Testis (tissue), 3 donors: ENCODE measurements around the gene FAM98C. TPM values are rescaled to one million over a fixed set of nuclear protein-coding genes. Genes with fewer than 3 reads are reported as not detected.
"Not testable (repeated sequence)": the region's sequence is repeated elsewhere in the genome, so short reads cannot be mapped to it uniquely, and the experiment has no call there.

Experiments used
- DNase-seq: peaks from one replicate; pipeline ENCODE4 v3.0.0-alpha.2; 2019
- H3K27ac ChIP-seq, 2 donors: fragments of 200-600 bp; sonication (generic); one replicate each; pipeline ENCODE4 v1.5.1; 2019
- H3K27me3 ChIP-seq: fragments of 200-600 bp; sonication (generic); one replicate; pipeline ENCODE4 v1.5.1; 2019
- H3K36me3 ChIP-seq: fragments of 200-600 bp; sonication (generic); one replicate; pipeline ENCODE4 v1.5.1; 2017; ENCODE audit warnings: low read depth; ENCODE audit errors: missing control alignments
- H3K4me1 ChIP-seq: fragments of 200-600 bp; sonication (generic); one replicate; pipeline ENCODE4 v1.5.1; 2019
- H3K4me3 ChIP-seq, 2 donors: fragments of 200-600 bp; sonication (generic); one replicate each; pipeline ENCODE4 v1.5.1; 2017 to 2019
- H3K9me3 ChIP-seq: fragments of 200-600 bp; sonication (generic); one replicate; pipeline ENCODE4 v1.5.1; 2017
- CTCF ChIP-seq, 3 experiments: fragments of 450-650 bp in 2 of 3; fragments of 200-600 bp in 1 of 3; sonication (generic) in 1 of 3; IDR thresholded peaks; one replicate each; pipeline ENCODE4 v1.5.1; 2016 to 2019; ENCODE audit warnings: antibody characterized with exemption in 3 of 3, mild to moderate bottlenecking in 2 of 3, moderate library complexity in 1 of 3
- POLR2A ChIP-seq: fragments of 450-650 bp; IDR thresholded peaks from one replicate; pipeline ENCODE4 v1.6.1; 2017; ENCODE audit warnings: antibody characterized with exemption, mild to moderate bottlenecking, moderate library complexity
- WGBS, 2 donors: methylation state at CpG; one replicate each; pipeline ENCODE4 v1.1.5; 2018; 5-methylcytosine and 5-hydroxymethylcytosine counted together
- intact Hi-C: fragments of 100-400 bp; cut with DNase I; formaldehyde crosslinking; loops from one replicate; pipeline ENCODE4 v1.15.1; 2023; ENCODE audit warnings: low total_unique reads
- polyA plus RNA-seq: library from polyadenylated mRNA; stranded (reverse); fragments of 350-450 nt; fragmentation: Illumina TruSeq; extraction: RNeasy Lipid Tissue Mini Kit (QIAGEN cat#74804); gene quantifications from one replicate; pipeline ENCODE4 v1.2.3, GENCODE V29; 2014; ENCODE audit warnings: low read depth, low replicate concordance; ENCODE audit not compliant: insufficient read depth
- total RNA-seq, 2 donors: library from RNA; depleted of rRNA; stranded (reverse); fragments of >200 nt; gene quantifications; one replicate each; pipeline ENCODE4 v1.2.3, GENCODE V29; 2016

Gene FAM98C
- total and polyA plus RNA-seq, 3 donors from 2014 or later = 13.0 to 17.7 (median 14.1) TPM

DNA sequence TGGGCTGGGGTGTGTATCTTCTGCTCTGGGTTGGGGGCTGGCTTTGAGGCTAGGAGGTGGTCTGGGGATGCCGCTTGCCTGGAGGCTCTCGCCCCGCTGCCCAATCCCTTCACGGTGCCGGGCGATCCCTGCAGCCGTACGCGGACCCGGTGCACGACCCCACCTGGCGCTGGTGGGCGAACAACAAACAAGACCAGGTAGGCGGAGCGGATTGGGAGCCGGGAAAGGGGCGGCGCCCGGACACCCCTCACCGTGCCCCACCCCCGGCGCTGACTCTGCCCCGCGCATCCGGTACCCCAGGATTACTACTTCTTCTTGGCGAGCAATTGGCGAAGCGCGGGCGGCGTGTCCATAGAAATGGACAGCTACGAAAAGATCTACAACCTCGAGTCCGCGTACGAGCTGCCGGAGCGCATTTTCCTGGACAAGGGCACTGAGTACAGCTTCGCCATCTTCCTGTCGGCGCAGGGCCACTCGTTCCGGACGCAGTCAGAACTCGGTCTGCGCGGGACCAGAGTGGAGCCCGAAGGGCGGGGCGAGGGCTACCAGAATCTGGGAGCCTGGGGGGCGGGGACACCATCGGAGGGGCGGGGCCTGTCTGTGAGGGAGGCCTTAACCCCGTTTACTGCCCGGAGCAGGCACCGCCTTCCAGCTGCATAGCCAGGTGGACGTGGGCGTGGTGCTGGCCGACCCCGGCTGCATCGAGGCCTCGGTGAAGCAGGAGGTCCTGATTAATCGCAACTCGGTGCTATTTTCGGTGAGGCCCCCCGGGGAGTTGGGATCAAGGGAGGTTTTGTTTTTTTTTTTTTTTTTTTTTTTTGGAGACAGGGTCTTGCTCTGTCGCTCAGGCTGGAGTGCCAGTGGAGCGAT is 40.6 kb upstream of the FAM98C start:
- no peaks in the 10 kb centered on the region for H3K9me3 ChIP-seq
- H3K36me3 ChIP-seq = no peaks in the 10 kb centered on the region
- no peaks in the 10 kb centered on the region for H3K27me3 ChIP-seq
- intact Hi-C loops = no loop called here
- H3K27ac ChIP-seq = no peak overlapping the region
- 2 to 3% methylated on average over 32 to 67 of the region's 68 CpGs for WGBS, 2 donors
- no peak for TF ChIP-seq CTCF (IDR thresholded peaks at IDR 0.05)
- TF ChIP-seq POLR2A = no peak
- H3K4me1 ChIP-seq = peaks cover 5% of the 10 kb centered on the region
- H3K4me3 ChIP-seq = peak overlapping the region; percentile 50 to 60
- peak; percentile 79 for DNase-seq

GRCh38 chr19:38362946-38363688 is 39.8 kb upstream of the FAM98C start:
- intact Hi-C loops, H3K9me3 ChIP-seq, H3K27ac ChIP-seq, H3K36me3 ChIP-seq, H3K27me3 ChIP-seq, H3K4me1 ChIP-seq, DNase-seq: not testable (repeated sequence)
- peak overlapping the region in 1 of 2 donors; percentile 60 for H3K4me3 ChIP-seq
- 63 to 65% methylated on average over 15 to 16 of the region's 16 CpGs for whole genome bisulfite sequencing, 2 donors

GRCh38 chr19:38367041-38367440 is 35.9 kb upstream of the FAM98C start:
- no peak for DNase-seq
- H3K4me1 ChIP-seq = peaks cover 5% of the 10 kb centered on the region
- H3K27ac ChIP-seq = no peak overlapping the region
- no peaks in the 10 kb centered on the region for H3K9me3 ChIP-seq
- WGBS, 2 donors = 76% methylated on average over 8 to 12 of the region's 12 CpGs
- no peaks in the 10 kb centered on the region for H3K36me3 ChIP-seq
- intact Hi-C loops = no loop called here
- H3K27me3 ChIP-seq = no peaks in the 10 kb centered on the region
- TF ChIP-seq POLR2A (no peak), CTCF (IDR thresholded peaks at IDR 0.05) (no peak)
- H3K4me3 ChIP-seq = no peak overlapping the region

DNA sequence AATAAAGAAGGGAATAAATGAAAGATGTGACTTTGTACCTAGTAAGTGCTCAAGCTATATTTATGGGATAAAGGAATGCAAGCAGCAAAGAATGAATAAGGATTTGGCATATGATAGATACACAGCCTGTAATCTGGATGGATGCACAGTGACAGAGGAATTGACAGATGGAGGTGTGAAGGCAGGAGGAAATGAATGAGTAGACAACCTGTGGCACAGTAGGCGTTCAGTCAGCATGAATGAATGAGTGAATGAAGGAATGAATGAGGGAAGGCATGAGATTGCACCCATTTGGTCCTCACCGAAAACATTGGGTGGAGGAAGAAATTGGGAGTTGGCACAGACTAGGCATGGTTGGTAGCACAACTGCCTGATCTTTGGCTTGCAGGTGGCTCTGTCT is 33.3 kb upstream of the FAM98C start:
- TF ChIP-seq CTCF (IDR thresholded peaks at IDR 0.05) (no peak), POLR2A (no peak)
- no peaks in the 10 kb centered on the region for H3K36me3 ChIP-seq
- H3K9me3 ChIP-seq = no peaks in the 10 kb centered on the region
- no peaks in the 10 kb centered on the region for H3K4me1 ChIP-seq
- H3K4me3 ChIP-seq = no peak overlapping the region
- intact Hi-C loops = no loop called here
- WGBS, 2 donors = 89 to 94% methylated on average over 2 of the region's 2 CpGs
- H3K27me3 ChIP-seq = no peaks in the 10 kb centered on the region
- no peak overlapping the region for H3K27ac ChIP-seq
- DNase-seq = no peak

- TF ChIP-seq CTCF (IDR thresholded peaks at IDR 0.05) = no peak
- TF ChIP-seq POLR2A = no peak
- DNase-seq = no peak
- peaks cover 2% of the 10 kb centered on the region for H3K4me1 ChIP-seq
- no peak overlapping the region for H3K4me3 ChIP-seq
- H3K27me3 ChIP-seq = no peaks in the 10 kb centered on the region
- intact Hi-C loops = no loop called here
- H3K27ac ChIP-seq = no peak overlapping the region
- H3K36me3 ChIP-seq = no peaks in the 10 kb centered on the region
- WGBS, 2 donors = 72 to 73% methylated on average over 12 of the region's 12 CpGs
- H3K9me3 ChIP-seq = no peaks in the 10 kb centered on the region
These were observed 32.6 kb upstream of the FAM98C start for GRCh38 chr19:38370299-38370698.
